Measurements from ENCODE around the gene IGSF6.
"Not testable (repeated sequence)": the region's sequence is repeated elsewhere in the genome, so short reads cannot be mapped to it uniquely, and the experiment has no call there.

Gene IGSF6

GRCh38 chr16:21628121-21628726, 24.2 kb downstream of the IGSF6 start:
- no peak for DNase-seq

- DNase-seq = peak; percentile 69
These were observed 25.6 kb downstream of the IGSF6 start for GRCh38 chr16:21626659-21627277.

- DNase-seq = no peak
These were observed 27.4 kb downstream of the IGSF6 start for GRCh38 chr16:21625026-21625425.

GRCh38 chr16:21622545-21622944, 29.9 kb downstream of the IGSF6 start:
- DNase-seq = no peak

- DNase-seq = no peak
These were observed 31.8 kb downstream of the IGSF6 start for GRCh38 chr16:21620592-21620991.

- DNase-seq = no peak
These were observed 32.5 kb downstream of the IGSF6 start for GRCh38 chr16:21619765-21620425.

GRCh38 chr16:21618281-21618680, 34.1 kb downstream of the IGSF6 start:
- DNase-seq = no peak

GRCh38 chr16:21617607-21618006, 34.8 kb downstream of the IGSF6 start:
- no peak for DNase-seq

- no peak for DNase-seq
These were observed 37.5 kb downstream of the IGSF6 start for GRCh38 chr16:21614896-21615295.

- DNase-seq = no peak
These were observed 38.6 kb downstream of the IGSF6 start for GRCh38 chr16:21613781-21614180.

- no peak for DNase-seq
These were observed 39.0 kb downstream of the IGSF6 start for GRCh38 chr16:21613361-21613760.

GRCh38 chr16:21611556-21612384, 40.6 kb downstream of the IGSF6 start:
- DNase-seq = peak; percentile 31

- no peak for DNase-seq
These were observed 41.2 kb downstream of the IGSF6 start for GRCh38 chr16:21611198-21611555.

- DNase-seq = no peak
These were observed 41.6 kb downstream of the IGSF6 start for GRCh38 chr16:21610766-21611165.

GRCh38 chr16:21610006-21610544, 42.3 kb downstream of the IGSF6 start:
- DNase-seq = no peak

GRCh38 chr16:21608639-21609328, 43.6 kb downstream of the IGSF6 start:
- peak; percentile 65 for DNase-seq

- DNase-seq = not testable (repeated sequence)
These were observed 46.6 kb downstream of the IGSF6 start for GRCh38 chr16:21605848-21606247.

GRCh38 chr16:21603928-21604327, 48.5 kb downstream of the IGSF6 start:
- DNase-seq = no peak

- no peak for DNase-seq
These were observed 49.6 kb downstream of the IGSF6 start for GRCh38 chr16:21602785-21603184.

GRCh38 chr16:21600031-21600773, 52.2 kb downstream of the IGSF6 start:
- peak; percentile 38 for DNase-seq

- DNase-seq = peak; percentile 96
These were observed 53.0 kb downstream of the IGSF6 start, which contains the start of gene METTL9 for GRCh38 chr16:21599122-21600030. TSS of gene METTL9 (plus strand) at chr16:21599577. CDS start at chr16:21599734, 157 bp downstream.
